H9 (cell line): ENCODE results near the gene RPE65. TPM values are rescaled to one million over a fixed set of nuclear protein-coding genes. Genes with fewer than 3 reads are reported as not detected.

Source experiments
- DNase-seq: peaks from one replicate; pipeline ENCODE4 v3.0.0-alpha.2; 2017
- H2AFZ ChIP-seq: one replicate; pipeline ENCODE4 v1.6.1; 2013; ENCODE audit warnings: mild to moderate bottlenecking, low read length, control low read depth, moderate library complexity
- H2AK5ac ChIP-seq: 2 replicates; pipeline ENCODE4 v1.6.1; 2013; ENCODE audit warnings: low read length, control low read depth, mixed read lengths; ENCODE audit not compliant: insufficient read length
- H2BK120ac ChIP-seq: one replicate; pipeline ENCODE4 v1.6.1; 2013; ENCODE audit warnings: low read depth, mild to moderate bottlenecking, low read length, control low read depth, inconsistent platforms; ENCODE audit not compliant: poor library complexity, severe bottlenecking
- H2BK12ac ChIP-seq: 2 replicates; pipeline ENCODE4 v1.6.1; 2013; ENCODE audit warnings: low read length, control low read depth, mixed read lengths, low read depth; ENCODE audit not compliant: insufficient read length
- H2BK15ac ChIP-seq: 2 replicates; pipeline ENCODE4 v1.6.1; 2013; ENCODE audit warnings: low read depth, low read length, control low read depth
- H2BK20ac ChIP-seq: one replicate; pipeline ENCODE4 v1.6.1; 2013; ENCODE audit warnings: low read depth, mild to moderate bottlenecking, low read length, control low read depth, inconsistent platforms; ENCODE audit not compliant: poor library complexity, severe bottlenecking
- H2BK5ac ChIP-seq: 2 replicates; pipeline ENCODE4 v1.6.1; 2013; ENCODE audit warnings: low read length, control low read depth, mixed read lengths; ENCODE audit not compliant: insufficient read length
- H3K14ac ChIP-seq: 2 replicates; pipeline ENCODE4 v1.6.1; 2013; ENCODE audit warnings: low read length, control low read depth; ENCODE audit not compliant: insufficient read depth
- H3K18ac ChIP-seq: 2 replicates; pipeline ENCODE4 v1.6.1; 2013; ENCODE audit warnings: low read depth, mild to moderate bottlenecking, mixed read lengths, low read length, control low read depth; ENCODE audit not compliant: insufficient read length
- H3K23ac ChIP-seq: 2 replicates; pipeline ENCODE4 v1.6.1; 2013; ENCODE audit warnings: low read length, control low read depth, mixed read lengths, low read depth; ENCODE audit not compliant: insufficient read length
- H3K23me2 ChIP-seq: 2 replicates; pipeline ENCODE4 v1.6.1; 2013; ENCODE audit warnings: low read depth, mild to moderate bottlenecking, mixed read lengths, low read length, control low read depth; ENCODE audit not compliant: insufficient read length, poor library complexity, severe bottlenecking
- H3K27ac ChIP-seq: 2 replicates; pipeline ENCODE4 v1.5.1; 2013; ENCODE audit warnings: low read length, control low read depth, mixed read lengths, low read depth; ENCODE audit not compliant: insufficient read length
- H3K27me3 ChIP-seq: 2 replicates; pipeline ENCODE4 v1.6.1; 2013; ENCODE audit warnings: low read length, control low read depth, inconsistent platforms; ENCODE audit not compliant: insufficient read depth
- H3K4ac ChIP-seq: 2 replicates; pipeline ENCODE4 v1.6.1; 2013; ENCODE audit warnings: low read depth, mild to moderate bottlenecking, control low read depth, inconsistent platforms, low read length, moderate library complexity
- H3K4me1 ChIP-seq: 2 replicates; pipeline ENCODE4 v1.6.1; 2013; ENCODE audit warnings: low read length, control low read depth, inconsistent platforms; ENCODE audit not compliant: insufficient read depth
- H3K4me2 ChIP-seq: 2 replicates; pipeline ENCODE4 v1.6.1; 2013; ENCODE audit warnings: low read length, control low read depth, mixed read lengths; ENCODE audit not compliant: insufficient read length, insufficient read depth
- H3K56ac ChIP-seq: 2 replicates; pipeline ENCODE4 v1.6.1; 2013; ENCODE audit warnings: low read depth, mild to moderate bottlenecking, mixed read lengths, low read length, control low read depth; ENCODE audit not compliant: insufficient read length
- H3K79me1 ChIP-seq: 2 replicates; pipeline ENCODE4 v1.6.1; 2013; ENCODE audit warnings: low read depth, mild to moderate bottlenecking, moderate library complexity, low read length, control low read depth, inconsistent platforms; ENCODE audit not compliant: insufficient read depth, poor library complexity, severe bottlenecking
- H3K79me2 ChIP-seq: 2 replicates; pipeline ENCODE4 v1.6.1; 2013; ENCODE audit warnings: low read length, control low read depth, inconsistent platforms; ENCODE audit not compliant: insufficient read depth
- H3K9ac ChIP-seq: 2 replicates; pipeline ENCODE4 v1.6.1; 2013; ENCODE audit warnings: low read length, control low read depth, mixed read lengths; ENCODE audit not compliant: insufficient read length; ENCODE audit errors: extremely low read depth
- H3K9me3 ChIP-seq: one replicate; pipeline ENCODE4 v1.6.1; 2013; ENCODE audit warnings: low read depth, low read length, inconsistent platforms; ENCODE audit not compliant: control insufficient read depth
- H3T11ph ChIP-seq: one replicate; pipeline ENCODE4 v1.6.1; 2013; ENCODE audit warnings: mild to moderate bottlenecking, low read length, control low read depth, inconsistent platforms
- H4K20me1 ChIP-seq: one replicate; pipeline ENCODE4 v1.6.1; 2013; ENCODE audit not compliant: control insufficient read depth, insufficient read length, insufficient read depth
- H4K5ac ChIP-seq: 2 replicates; pipeline ENCODE4 v1.6.1; 2013; ENCODE audit warnings: low read depth, mild to moderate bottlenecking, mixed read lengths, low read length, control low read depth; ENCODE audit not compliant: insufficient read length
- H4K8ac ChIP-seq: replicated peaks from 2 replicates; pipeline ENCODE4 v1.6.1; 2013; ENCODE audit warnings: low read length, control low read depth, mixed read lengths, low read depth; ENCODE audit not compliant: insufficient read length
- H4K91ac ChIP-seq: 2 replicates; pipeline ENCODE4 v1.6.1; 2013; ENCODE audit warnings: low read depth, mild to moderate bottlenecking, moderate library complexity, mixed read lengths, low read length, control low read depth; ENCODE audit not compliant: insufficient read length
- H3K27ac Mint-ChIP-seq, 3 experiments: 2 replicates in 2 of 3; 3 replicates in 1 of 3; pipeline ENCODE4 v1.8.0; 2020 to 2021; ENCODE audit warnings: mixed read lengths in 3 of 3, mild to moderate bottlenecking in 1 of 3, moderate library complexity in 1 of 3
- H3K27me3 Mint-ChIP-seq: 2 replicates; pipeline ENCODE4 v1.8.0; 2021; ENCODE audit warnings: low read depth, mild to moderate bottlenecking, moderate library complexity, mixed read lengths
- H3K36me3 Mint-ChIP-seq, 3 experiments: 2 replicates in 2 of 3; 3 replicates in 1 of 3; pipeline ENCODE4 v1.8.0; 2020 to 2021; ENCODE audit warnings: low read depth in 3 of 3, mixed read lengths in 3 of 3; ENCODE audit not compliant: insufficient read depth in 1 of 3
- H3K4me1 Mint-ChIP-seq, 2 experiments: 2 replicates each; pipeline ENCODE4 v1.8.0; 2020; ENCODE audit warnings: mixed read lengths in 2 of 2
- H3K4me3 Mint-ChIP-seq, 2 experiments: 2 replicates in 1 of 2; 3 replicates in 1 of 2; pipeline ENCODE4 v1.8.0; 2020 to 2021; ENCODE audit warnings: mild to moderate bottlenecking in 2 of 2, mixed read lengths in 2 of 2, moderate library complexity in 1 of 2
- H3K9me3 Mint-ChIP-seq, 2 experiments: 2 replicates in 1 of 2; 3 replicates in 1 of 2; pipeline ENCODE4 v1.8.0; 2020; ENCODE audit warnings: mild to moderate bottlenecking in 2 of 2, mixed read lengths in 2 of 2, moderate library complexity in 1 of 2
- CTCF ChIP-seq: fragments of 200-600 bp; sonication (generic); conservative IDR thresholded peaks from 3 replicates; pipeline ENCODE4 v1.8.0; 2021; ENCODE audit warnings: antibody characterized with exemption, mild to moderate bottlenecking
- WGBS: extraction: QIAGEN DNeasy Blood & Tissue Kit; methylation state at CpG from one replicate; pipeline ENCODE4 v1.1.7; 2013; ENCODE audit warnings: missing lambda C conversion rate, low lambda C conversion rate, mixed read lengths; ENCODE audit not compliant: insufficient read length; ENCODE audit errors: extremely low coverage; 5-methylcytosine and 5-hydroxymethylcytosine counted together
- total RNA-seq: library from RNA; stranded (reverse); gene quantifications from 2 replicates; pipeline ENCODE4 v1.2.1, GENCODE V29; 2021

Gene RPE65
- total RNA-seq, 1 experiment from 2014 or later = not detected

- H2BK15ac ChIP-seq = no peak overlapping the region
- H4K8ac ChIP-seq = no peak overlapping the region
- H3K23me2 ChIP-seq = no peaks in the 10 kb centered on the region
- DNase-seq = no peak
- no peak for TF ChIP-seq CTCF
- Mint-ChIP-seq H3K9me3 (no peaks in the 10 kb centered on the region), H3K36me3 (no peaks in the 10 kb centered on the region), H3K4me3 (no peak overlapping the region), H3K4me1 (peaks cover 4 to 6% of the 10 kb centered on the region in 2 experiments), H3K27ac (no peak overlapping the region), H3K27me3 (no peaks in the 10 kb centered on the region)
- H3K4me1 ChIP-seq = no peaks in the 10 kb centered on the region
- no peak overlapping the region for H2BK120ac ChIP-seq
- no peak overlapping the region for H2BK5ac ChIP-seq
- H3K27me3 ChIP-seq = no peaks in the 10 kb centered on the region
- no peak overlapping the region for H3K56ac ChIP-seq
- H3K23ac ChIP-seq = no peak overlapping the region
- H2BK12ac ChIP-seq = no peak overlapping the region
- no peaks in the 10 kb centered on the region for H3K79me2 ChIP-seq
- no peak overlapping the region for H2AK5ac ChIP-seq
- H4K91ac ChIP-seq = no peak overlapping the region
- no peak overlapping the region for H3K27ac ChIP-seq
- no peak overlapping the region for H3K14ac ChIP-seq
- no peaks in the 10 kb centered on the region for H4K20me1 ChIP-seq
- H3K9me3 ChIP-seq = no peaks in the 10 kb centered on the region
- H3K9ac ChIP-seq = no peak overlapping the region
- H4K5ac ChIP-seq = no peak overlapping the region
- H3K4ac ChIP-seq = no peak overlapping the region
- no peak overlapping the region for H2BK20ac ChIP-seq
- no peak overlapping the region for H3K4me2 ChIP-seq
- H3K79me1 ChIP-seq = no peaks in the 10 kb centered on the region
- no peak overlapping the region for H3K18ac ChIP-seq
- H3T11ph ChIP-seq = no peak overlapping the region
- WGBS = no CpG with 5 or more reads among the region's 2 CpGs
- no peak overlapping the region for H2AFZ ChIP-seq
Measured at GRCh38 chr1:68433395-68433794, 16.4 kb downstream of the RPE65 start.
